Measurements from ENCODE around the gene AP2A2. TPM values are rescaled to one million over a fixed set of nuclear protein-coding genes. Genes with fewer than 3 reads are reported as not detected.
A peak's percentile ranks its signal among the peaks of the same experiment; 100 is the strongest.

Gene AP2A2
- total RNA-seq, 1 experiment from 2014 or later = 29.6 TPM

GRCh38 chr11:1047595-1048156, 122.0 kb downstream of the AP2A2 start:
- ChIA-PET CTCF (no interaction called here), POLR2A (ENCODE audit: unreplicated experiment) (interaction anchor here (0.7 kb wide), 1 partner anchor 188 kb away, joined by 12 read pairs; no protein-coding TSS in a partner anchor)
- Histone ChIP-seq H3K4me2 (ENCODE audit: low read length) (no peak overlapping the region), H2AFZ (ENCODE audit: low read length) (no peak overlapping the region), H3K9ac (ENCODE audit: low read length) (no peak overlapping the region), H3K9me3 (ENCODE audit: low read length) (no peaks in the 10 kb centered on the region), H3K79me2 (ENCODE audit: low read length) (no peaks in the 10 kb centered on the region), H3K27me3 (ENCODE audit: low read length) (no peaks in the 10 kb centered on the region), H3K27ac (ENCODE audit: low read length) (no peak overlapping the region), H3K4me1 (ENCODE audit: insufficient read depth, low read length) (peaks cover 11% of the 10 kb centered on the region; the same call in 1 of the 2 replicates), H4K20me1 (ENCODE audit: low read length) (no peaks in the 10 kb centered on the region), H3K9me2 (replicated peaks; ENCODE audit: low read length) (no peaks in the 10 kb centered on the region), H3K36me3 (ENCODE audit: low read depth, low read length) (no peaks in the 10 kb centered on the region), H3F3A (ENCODE audit: low read length, unreplicated experiment) (no peaks in the 10 kb centered on the region), H3K4me3 (ENCODE audit: low read length) (no peak overlapping the region)
- no peak for DNase-seq
- no TSS peak for BruUV-seq (replicated peaks)
- ATAC-seq = no peak
- intact Hi-C loops (cut with micrococcal nuclease) = no loop called here
- TF ChIP-seq EZH2phosphoT487 (IDR thresholded peaks at IDR 0.05; ENCODE audit: borderline replicate concordance, low read length) (no peak), CTCF (conservative IDR thresholded peaks at IDR 0.05; ENCODE audit: low read depth, low read length) (no peak), EZH2 (IDR thresholded peaks at IDR 0.05; ENCODE audit: low read length, unreplicated experiment) (no peak)

- CTCF ChIA-PET = interaction anchor here (0.7 kb wide), 1 partner anchor 549 kb away, joined by 3 read pairs; no protein-coding TSS in a partner anchor
Observed at GRCh38 chr11:1048375-1049070, 122.9 kb downstream of the AP2A2 start.

More at GRCh38 chr11:1048375-1049070, 122.9 kb downstream of the AP2A2 start:
- TF ChIP-seq EZH2 (IDR thresholded peaks at IDR 0.05; ENCODE audit: low read length, unreplicated experiment) (no peak), CTCF (conservative IDR thresholded peaks at IDR 0.05; ENCODE audit: low read depth, low read length) (0 out of 2 replicates have a peak, but pooled peaks have one; percentile 9)
- Histone ChIP-seq H3K79me2 (ENCODE audit: low read length) (no peaks in the 10 kb centered on the region), H3K27ac (ENCODE audit: low read length) (no peak overlapping the region), H3K4me1 (ENCODE audit: insufficient read depth, low read length) (peaks cover 19% of the 10 kb centered on the region), H3F3A (ENCODE audit: low read length, unreplicated experiment) (no peaks in the 10 kb centered on the region), H3K4me3 (ENCODE audit: low read length) (no peak overlapping the region), H3K9me2 (replicated peaks; ENCODE audit: low read length) (no peaks in the 10 kb centered on the region), H3K36me3 (ENCODE audit: low read depth, low read length) (no peaks in the 10 kb centered on the region), H4K20me1 (ENCODE audit: low read length) (no peaks in the 10 kb centered on the region), H2AFZ (ENCODE audit: low read length) (no peak overlapping the region), H3K4me2 (ENCODE audit: low read length) (no peak overlapping the region), H3K9me3 (ENCODE audit: low read length) (no peaks in the 10 kb centered on the region), H3K9ac (ENCODE audit: low read length) (no peak overlapping the region), H3K27me3 (ENCODE audit: low read length) (no peaks in the 10 kb centered on the region)
- intact Hi-C loops (cut with micrococcal nuclease) = no loop called here
- BruUV-seq (replicated peaks) = no TSS peak
- POLR2A ChIA-PET (ENCODE audit: unreplicated experiment) = interaction anchor here (0.7 kb wide), 1 partner anchor 189 kb away, joined by 12 read pairs; no protein-coding TSS in a partner anchor
- DNase-seq = no peak
- no peak for ATAC-seq

Measured in PC-3 (cell line).